HepG2 (cell line): ENCODE measurements around the gene COL18A1. TPM values are rescaled to one million over a fixed set of nuclear protein-coding genes. Genes with fewer than 3 reads are reported as not detected.

Source experiments
- ASH2L ChIP-seq: fragments of 300-600, 200-600 bp; sonication (generic); IDR thresholded peaks from 2 replicates; pipeline ENCODE4 v1.7.0; 2017; ENCODE audit warnings: low read depth, mild to moderate bottlenecking, moderate library complexity, mixed read lengths, low read length; ENCODE audit not compliant: insufficient read length
- ATF7-NPFF ChIP-seq: sonication (generic); formaldehyde crosslinking; IDR thresholded peaks from 2 replicates; pipeline ENCODE4 v1.8.1; 2023; ENCODE audit warnings: mild to moderate bottlenecking, low read depth, missing genetic modification reagents, moderate library complexity
- CBFB ChIP-seq: sonication (generic); formaldehyde crosslinking; IDR thresholded peaks from 2 replicates; pipeline ENCODE4 v1.4.0; 2020; ENCODE audit warnings: missing genetic modification reagents
- DNMT3B ChIP-seq: conservative IDR thresholded peaks from 2 replicates; pipeline ENCODE4 v1.6.1; 2016; ENCODE audit warnings: missing biosample characterization, control low read depth
- FIP1L1 ChIP-seq: fragments of 200-400 bp; formaldehyde crosslinking; IDR thresholded peaks from 2 replicates; pipeline ENCODE4 v1.6.1; 2018; ENCODE audit warnings: low read depth, mild to moderate bottlenecking, low read length, moderate library complexity, borderline replicate concordance; ENCODE audit not compliant: insufficient read depth
- GATA4 ChIP-seq: sonication (generic); IDR thresholded peaks from 2 replicates; pipeline ENCODE4 v1.6.1; 2016; ENCODE audit warnings: antibody characterized with exemption, low read depth, borderline replicate concordance
- HCFC1 ChIP-seq: fragments of 150-350 bp; IDR thresholded peaks from 2 replicates; pipeline ENCODE4 v1.6.1; 2014; ENCODE audit warnings: low read depth, low read length
- KAT7 ChIP-seq: IDR thresholded peaks from 2 replicates; pipeline ENCODE4 v1.6.1; 2018; ENCODE audit warnings: borderline replicate concordance, missing compliant biosample characterization
- LCORL ChIP-seq, 2 experiments: fragments of 450-650 bp in 1 of 2; sonication (generic) in 1 of 2; formaldehyde crosslinking in 1 of 2; IDR thresholded peaks; 2 replicates each; pipeline versions ENCODE4 v1.5.0 to v1.6.1; 2017 to 2020; ENCODE audit warnings: antibody characterized with exemption in 1 of 2, missing genetic modification reagents in 1 of 2
- MAX ChIP-seq: IDR thresholded peaks from 2 replicates; pipeline ENCODE4 v1.6.1; 2012; ENCODE audit warnings: inconsistent platforms
- RAD21 ChIP-seq: fragments of 450-650 bp; formaldehyde crosslinking; IDR thresholded peaks from 2 replicates; pipeline ENCODE4 v1.5.0; 2020; ENCODE audit warnings: mild to moderate bottlenecking
- RBM22 ChIP-seq: fragments of 200-400 bp; formaldehyde crosslinking; optimal IDR thresholded peaks from 2 replicates; pipeline ENCODE3; 2017; ENCODE audit warnings: mild to moderate bottlenecking, low read length, moderate library complexity
- REL ChIP-seq: sonication (generic); formaldehyde crosslinking; conservative IDR thresholded peaks from 2 replicates; pipeline ENCODE4 v1.8.0; 2022; ENCODE audit warnings: mild to moderate bottlenecking, missing genetic modification reagents, moderate library complexity
- UBTF ChIP-seq: sonication (generic); formaldehyde crosslinking; IDR thresholded peaks from 2 replicates; pipeline ENCODE4 v1.4.0; 2020; ENCODE audit warnings: mild to moderate bottlenecking, missing genetic modification reagents
- ZFP37 ChIP-seq: sonication (generic); formaldehyde crosslinking; IDR thresholded peaks from 2 replicates; pipeline ENCODE4 v1.4.0; 2020; ENCODE audit warnings: missing genetic modification reagents, borderline replicate concordance
- ZKSCAN8 ChIP-seq: IDR thresholded peaks from 2 replicates; pipeline ENCODE4 v1.6.1; 2016; ENCODE audit warnings: borderline replicate concordance, missing genetic modification reagents, missing compliant biosample characterization
- ZMAT5 ChIP-seq: sonication (generic); formaldehyde crosslinking; IDR thresholded peaks from 2 replicates; pipeline ENCODE4 v1.5.0; 2020; ENCODE audit warnings: mild to moderate bottlenecking, low read depth, missing genetic modification reagents, borderline replicate concordance
- ZNF317 ChIP-seq: sonication (generic); formaldehyde crosslinking; IDR thresholded peaks from 2 replicates; pipeline ENCODE4 v1.5.0; 2020; ENCODE audit warnings: mild to moderate bottlenecking, missing genetic modification reagents
- ZNF331 ChIP-seq: sonication (generic); formaldehyde crosslinking; IDR thresholded peaks from 2 replicates; pipeline ENCODE4 v1.4.0; 2020; ENCODE audit warnings: missing genetic modification reagents
- ZNF460 ChIP-seq: sonication (generic); formaldehyde crosslinking; IDR thresholded peaks from 2 replicates; pipeline ENCODE4 v1.5.1; 2020; ENCODE audit warnings: missing genetic modification reagents, mild to moderate bottlenecking, borderline replicate concordance
- ZNF687 ChIP-seq: sonication (generic); formaldehyde crosslinking; IDR thresholded peaks from 2 replicates; pipeline ENCODE4 v1.5.1; 2020; ENCODE audit warnings: mild to moderate bottlenecking, missing genetic modification reagents, moderate library complexity
- ZNF703 ChIP-seq: sonication (generic); formaldehyde crosslinking; IDR thresholded peaks from 2 replicates; pipeline ENCODE4 v1.5.1; 2020; ENCODE audit warnings: missing genetic modification reagents, mild to moderate bottlenecking, moderate library complexity, borderline replicate concordance
- ZNF792 ChIP-seq: IDR thresholded peaks from 2 replicates; pipeline ENCODE4 v1.6.1; 2016
- polyA plus RNA-seq, 8 experiments: library from polyadenylated mRNA; depleted of rRNA in 3 of 8; stranded (reverse) in 7 of 8; unstranded in 1 of 8; fragments of >200 nt; fragmentation: Illumina TruSeq in 4 of 8; extraction: Trizol in 4 of 8; gene quantifications; 2 replicates each; pipeline versions ENCODE4 v1.2.1 to v1.2.3, GENCODE V29; 2011 to 2016; ENCODE audit warnings: low read depth in 4 of 8, missing spikeins in 1 of 8, mixed read lengths in 1 of 8; ENCODE audit not compliant: insufficient read depth in 1 of 8
- total RNA-seq, 5 experiments: library from RNA; depleted of rRNA; stranded (reverse); fragments of >200 nt; fragmentation: Illumina TruSeq; extraction: Trizol; gene quantifications; 2 replicates each; pipeline ENCODE4 v1.2.3, GENCODE V29; 2016; ENCODE audit warnings: low read depth in 1 of 5

COL18A1 gene
- total and polyA plus RNA-seq, 2 of the 13 experiments (the other 11 are each of a cell fraction or from before 2014, with no cell fraction given): 79.0 to 102 TPM

GRCh38 chr21:45555557-45556301 lies 150.8 kb downstream of the COL18A1 start (continued):
- peak; percentile 99 for TF ChIP-seq ZNF687
- TF ChIP-seq GATA4: no peak
- 0 out of 2 replicates have a peak, but pooled peaks have one; percentile 31 for TF ChIP-seq KAT7 (CRISPR knock-in tag)
- TF ChIP-seq UBTF (CRISPR knock-in tag): peak; percentile 85
- TF ChIP-seq HCFC1: no peak
- TF ChIP-seq ZNF460 (CRISPR knock-in tag): no peak
- TF ChIP-seq ZKSCAN8 (CRISPR knock-in tag): no peak; the same call in 1 of the 2 replicates
- TF ChIP-seq ASH2L: peak; percentile 56
- TF ChIP-seq ZNF317 (CRISPR knock-in tag): peak; percentile 74; the same call in 1 of the 2 replicates
- no peak for TF ChIP-seq FIP1L1
- TF ChIP-seq MAX: peak; percentile 96
- no peak for TF ChIP-seq RBM22
- peak; percentile 89; the same call in 1 of the 2 replicates for TF ChIP-seq DNMT3B
- TF ChIP-seq ZNF703 (CRISPR knock-in tag): 0 out of 2 replicates have a peak, but pooled peaks have one; percentile 33
- peak; percentile 61; the same call in 1 of the 2 replicates for TF ChIP-seq ZNF792 (CRISPR knock-in tag)
- TF ChIP-seq ZNF331 (CRISPR knock-in tag): 0 out of 2 replicates have a peak, but pooled peaks have one; percentile 29
- TF ChIP-seq LCORL (IDR thresholded peaks at IDR 0.05): no peak
- peak; percentile 78 for TF ChIP-seq LCORL (CRISPR knock-in tag; IDR thresholded peaks at IDR 0.05)
- peak; percentile 45; the same call in 1 of the 2 replicates for TF ChIP-seq CBFB (CRISPR knock-in tag)
- TF ChIP-seq REL (CRISPR knock-in tag): no peak
- peak; percentile 96 for TF ChIP-seq RAD21 (CRISPR knock-in tag)
- TF ChIP-seq ZMAT5 (CRISPR knock-in tag): no peak
- peak; percentile 85 for TF ChIP-seq ZFP37 (CRISPR knock-in tag)
- 0 out of 2 replicates have a peak, but pooled peaks have one; percentile 61 for TF ChIP-seq ATF7-NPFF (CRISPR knock-in tag)
